GM21526 (cell line): Measurements from ENCODE around the gene NAA80.

Experiments
- ATAC-seq: cut with Tn5 transposase; IDR thresholded peaks from one replicate; pipeline ENCODE4 v1.9.1; 2021; ENCODE audit warnings: moderate library complexity; ENCODE audit not compliant: unreplicated experiment, low FRiP score

Gene NAA80

GRCh38 chr3:50330330-50330729 is 31.1 kb upstream of the NAA80 start:
- no peak for ATAC-seq

- peak; percentile 62 for ATAC-seq
These were observed 28.9 kb upstream of the NAA80 start, which contains the start of gene TUSC2 for GRCh38 chr3:50327943-50328691. TSS of gene TUSC2 (minus strand) at chr3:50328223. CDS start at chr3:50328099, 124 bp downstream.

GRCh38 chr3:50327129-50327528 is 27.9 kb upstream of the NAA80 start:
- ATAC-seq = no peak

- ATAC-seq = no peak
These were observed 27.0 kb upstream of the NAA80 start for GRCh38 chr3:50326182-50326541.

DNA sequence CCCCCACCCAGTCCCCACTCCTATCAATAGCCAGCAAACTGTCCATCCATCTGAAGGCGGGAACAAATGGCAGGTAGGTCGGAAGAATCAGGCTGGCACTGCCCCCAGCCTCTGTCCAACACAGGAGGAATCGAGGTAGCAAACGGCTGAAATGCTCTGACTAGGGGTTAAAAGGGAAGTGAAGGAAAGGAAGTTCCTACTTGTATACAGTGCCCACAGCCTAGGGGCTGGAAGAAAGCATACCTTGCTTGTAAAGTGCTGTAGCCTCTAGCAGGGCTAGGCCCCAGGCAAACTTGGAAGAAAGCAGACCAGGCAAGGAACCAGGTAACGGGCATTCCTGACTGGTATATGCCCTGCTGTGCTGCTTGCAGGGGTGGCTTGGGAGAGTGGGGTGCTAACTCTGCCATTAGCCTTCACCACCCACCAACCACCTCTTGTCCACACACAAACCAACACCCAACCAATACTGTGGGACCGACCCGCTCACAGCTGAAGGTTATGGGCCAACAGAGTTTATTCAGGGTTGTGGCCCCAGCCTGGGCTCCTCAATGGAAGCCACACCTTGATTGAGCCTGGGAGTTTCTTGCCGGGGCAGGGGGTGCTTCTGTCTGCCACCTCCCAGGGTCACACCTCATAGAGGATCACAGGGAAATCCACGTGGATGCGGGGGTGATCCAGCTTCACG is 26.4 kb upstream of the NAA80 start:
- no peak for ATAC-seq

GRCh38 chr3:50325113-50325480 is 25.9 kb upstream of the NAA80 start:
- ATAC-seq = no peak

DNA sequence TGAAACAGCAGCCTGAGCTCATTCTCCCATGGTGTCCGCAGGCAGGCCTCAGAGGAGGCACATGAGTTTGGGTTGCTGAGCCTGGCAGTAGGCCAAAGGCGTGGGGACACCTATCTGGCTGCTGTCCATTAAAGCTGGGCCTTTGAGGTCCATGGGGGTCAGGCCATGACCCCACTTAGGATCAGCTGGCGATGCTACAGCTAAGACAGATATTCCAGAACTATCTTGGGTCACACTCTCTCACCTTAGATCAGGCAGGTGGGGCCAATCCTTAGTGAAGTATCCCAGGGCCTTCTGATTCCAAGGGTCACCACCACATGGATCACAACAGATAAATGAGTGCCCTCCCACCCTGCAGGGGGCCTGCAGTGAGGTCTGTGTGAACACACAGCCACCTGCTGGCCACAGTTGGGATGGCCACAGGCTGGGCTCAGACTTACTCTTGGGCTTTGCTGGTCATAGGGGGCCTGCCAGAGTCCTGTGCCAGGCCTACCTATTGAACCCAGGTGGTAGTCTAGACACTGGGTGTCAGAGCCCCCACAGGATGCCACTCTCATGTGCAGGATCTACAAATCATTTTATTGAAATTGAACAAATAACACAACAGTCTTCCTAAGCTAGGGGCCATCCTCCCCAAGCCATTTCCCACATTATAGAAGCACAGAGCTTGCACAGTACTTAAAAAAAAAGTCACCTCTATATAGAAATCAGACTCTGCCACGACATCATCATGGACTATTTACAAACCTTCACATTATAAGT is 25.3 kb upstream of the NAA80 start:
- ATAC-seq = no peak

- no peak for ATAC-seq
These were observed 24.5 kb upstream of the NAA80 start for GRCh38 chr3:50323614-50324199.

- no peak for ATAC-seq
These were observed 23.9 kb upstream of the NAA80 start for GRCh38 chr3:50323092-50323600.

GRCh38 chr3:50322386-50323091 is 23.3 kb upstream of the NAA80 start, which contains the start of gene HYAL2:
TSS of gene HYAL2 (minus strand) at chr3:50322745. CDS start at chr3:50320489, 2,256 bp downstream.
- no peak for ATAC-seq

GRCh38 chr3:50322115-50322385 is 22.8 kb upstream of the NAA80 start:
- no peak for ATAC-seq

GRCh38 chr3:50321336-50322114 is 22.3 kb upstream of the NAA80 start:
- peak; percentile 61 for ATAC-seq

DNA sequence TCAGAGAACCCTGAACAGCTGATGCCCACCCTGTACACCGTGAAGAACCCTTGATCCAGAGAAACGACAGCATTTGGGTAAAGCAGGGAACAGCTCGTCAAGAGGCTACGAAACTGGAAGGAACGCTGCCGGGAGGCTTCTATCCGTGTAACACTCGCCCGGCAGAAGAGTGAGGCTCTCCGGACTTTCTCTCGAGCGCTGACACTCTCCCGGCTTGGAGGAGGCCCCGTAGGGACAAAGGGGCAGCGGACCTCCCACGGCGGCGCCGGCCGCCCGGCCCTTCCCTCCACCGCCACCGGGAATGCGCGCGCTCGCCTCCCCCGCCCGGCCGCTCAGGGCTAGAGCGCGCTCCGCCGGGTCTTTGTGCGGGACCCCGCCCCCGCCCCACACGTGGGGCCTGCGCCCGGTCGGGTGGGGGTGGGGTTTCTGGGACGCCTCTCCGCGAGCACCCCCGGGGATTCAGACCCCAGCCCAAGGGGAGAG is 21.7 kb upstream of the NAA80 start:
- peak; percentile 41 for ATAC-seq

- ATAC-seq = no peak
These were observed 20.9 kb upstream of the NAA80 start for GRCh38 chr3:50319894-50320625.

DNA sequence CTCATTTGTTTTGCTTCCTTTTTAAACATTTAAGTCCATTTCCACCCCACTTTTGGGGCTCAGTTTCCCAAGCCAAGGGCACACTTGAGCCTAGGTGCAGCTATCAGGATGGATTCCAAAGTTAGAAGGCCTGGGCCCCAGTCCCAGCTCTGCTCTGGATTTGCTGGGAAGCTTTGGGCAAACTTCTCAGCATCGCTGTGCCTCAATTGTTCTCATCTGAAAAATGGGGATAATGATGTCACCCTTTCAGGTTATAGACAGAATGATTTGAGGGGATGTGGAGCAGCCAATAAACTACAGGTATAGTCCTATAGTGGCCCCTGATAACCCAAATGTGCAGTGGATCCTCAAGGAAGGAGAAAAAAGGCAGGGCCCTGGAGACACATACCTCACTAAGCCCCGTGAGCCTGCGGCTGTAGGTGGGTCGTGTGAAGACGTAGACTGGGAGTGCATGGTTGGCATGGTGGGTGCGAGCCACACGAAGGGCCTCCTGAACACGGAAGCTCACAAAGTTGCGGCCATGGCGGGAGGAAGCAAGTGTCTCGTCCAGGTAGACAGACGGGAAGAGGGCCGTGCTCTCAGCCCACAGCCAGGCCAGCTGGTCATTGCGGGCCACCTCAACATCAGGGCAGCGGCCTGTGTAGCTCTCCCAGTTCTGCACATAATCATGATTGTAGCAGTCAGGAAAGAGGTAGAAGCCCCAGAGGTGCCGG is 20.1 kb upstream of the NAA80 start:
- ATAC-seq = no peak

DNA sequence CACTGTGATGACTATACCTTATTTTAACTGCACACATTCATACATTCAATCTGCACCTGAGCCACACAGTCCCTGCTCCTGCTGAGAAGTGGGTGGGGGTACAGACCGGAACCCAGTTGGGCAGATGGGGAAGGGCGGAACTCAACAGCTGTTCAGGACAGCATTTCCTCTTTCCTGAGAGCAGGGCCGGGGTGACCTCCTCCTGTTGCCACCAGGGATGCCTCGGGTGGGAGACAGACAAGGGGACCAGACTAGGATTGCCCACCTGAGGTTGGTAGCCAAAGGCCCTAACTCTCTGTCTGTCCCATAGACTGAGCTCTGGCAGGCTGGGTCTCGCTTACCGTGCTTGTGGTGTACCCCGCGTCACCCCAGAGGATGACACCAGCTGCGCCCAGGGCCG is 19.4 kb upstream of the NAA80 start:
- ATAC-seq = no peak

DNA sequence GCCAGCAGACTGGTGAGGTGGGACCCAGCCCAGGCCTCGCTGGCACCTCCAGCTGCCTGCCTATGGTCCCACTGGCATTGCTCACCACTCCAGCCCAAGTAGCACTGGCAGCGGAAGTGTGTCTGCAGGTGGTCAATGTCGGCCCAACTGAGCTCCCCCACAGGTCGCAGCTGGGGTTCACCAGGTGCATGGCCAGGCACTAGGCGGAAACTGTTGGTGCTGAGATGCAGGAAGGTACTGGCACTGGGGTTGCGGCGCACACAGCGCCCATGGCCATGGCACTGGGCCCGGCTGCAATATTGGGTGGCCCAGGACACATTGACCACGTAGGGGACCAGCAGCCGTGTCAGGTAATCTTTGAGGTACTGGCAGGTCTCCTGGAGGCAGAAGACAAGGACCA is 19.0 kb upstream of the NAA80 start:
- no peak for ATAC-seq

GRCh38 chr3:50317300-50317699 is 18.1 kb upstream of the NAA80 start:
- no peak for ATAC-seq
